IMR-90 (cell line): ENCODE data around the gene TMEM161A. TPM values are rescaled to one million over a fixed set of nuclear protein-coding genes. Genes with fewer than 3 reads are reported as not detected.

Experiments
- ATAC-seq: fragments of 200-7000 bp; cut with Tn5 transposase; 2 replicates; pipeline ENCODE4 v1.9.1; 2020; ENCODE audit warnings: low read depth, mild to moderate bottlenecking, moderate library complexity
- BruUV-seq: library from RNA; stranded (reverse); fragments of 400-500 nt; replicated peaks from 2 replicates; lab custom pipeline; 2021; lab: Mats Ljungman, UMichigan
- CTCF ChIA-PET: fragments of 300-600 bp; formaldehyde crosslinking; extraction: SDS; loops from one replicate; lab custom pipeline; 2021; ENCODE audit warnings: antibody characterized with exemption; lab: Yijun Ruan, JAX
- POLR2A ChIA-PET: fragments of 300-600 bp; sonication (Branson Sonifier 250); formaldehyde crosslinking; loops from one replicate; lab custom pipeline; 2022; ENCODE audit warnings: antibody characterized with exemption; ENCODE audit not compliant: unreplicated experiment; lab: Charles Lee
- DNase-seq: peaks from one replicate; pipeline ENCODE4 v3.0.0; 2013
- H2AFZ ChIP-seq: replicated peaks from 2 replicates; pipeline ENCODE3; 2013; ENCODE audit warnings: low read length, mild to moderate bottlenecking; ENCODE audit not compliant: poor library complexity
- H2AK5ac ChIP-seq: 2 replicates; pipeline ENCODE4 v1.6.1; 2013; ENCODE audit warnings: low read depth, low read length, inconsistent platforms
- H2AK9ac ChIP-seq: replicated peaks from 2 replicates; pipeline ENCODE3; 2013; ENCODE audit warnings: mild to moderate bottlenecking, low read depth, low read length, moderate library complexity; ENCODE audit not compliant: poor library complexity
- H2BK120ac ChIP-seq: 2 replicates; pipeline ENCODE4 v1.6.1; 2013; ENCODE audit warnings: low read depth, low read length, inconsistent platforms
- H2BK15ac ChIP-seq: 3 replicates; pipeline ENCODE4 v1.6.1; 2013; ENCODE audit warnings: low read depth, low read length, inconsistent platforms
- H2BK20ac ChIP-seq: 2 replicates; pipeline ENCODE4 v1.6.1; 2013; ENCODE audit warnings: low read depth, mild to moderate bottlenecking, inconsistent platforms, low read length, moderate library complexity
- H2BK5ac ChIP-seq: 2 replicates; pipeline ENCODE4 v1.6.1; 2013; ENCODE audit warnings: mild to moderate bottlenecking, low read depth, low read length, inconsistent platforms; ENCODE audit not compliant: poor library complexity, severe bottlenecking
- H3K14ac ChIP-seq: replicated peaks from 2 replicates; pipeline ENCODE4 v1.6.1; 2013; ENCODE audit warnings: low read depth, low read length, inconsistent platforms
- H3K18ac ChIP-seq: 2 replicates; pipeline ENCODE4 v1.6.1; 2013; ENCODE audit warnings: low read depth, low read length, control low read depth
- H3K23ac ChIP-seq: 2 replicates; pipeline ENCODE4 v1.6.1; 2013; ENCODE audit warnings: low read depth, low read length, inconsistent platforms
- H3K27ac ChIP-seq: 2 replicates; pipeline ENCODE4 v1.5.1; 2013; ENCODE audit warnings: mild to moderate bottlenecking, control low read depth, low read length; ENCODE audit not compliant: insufficient read depth
- H3K27me3 ChIP-seq: 2 replicates; pipeline ENCODE4 v1.6.1; 2013; ENCODE audit warnings: low read length; ENCODE audit not compliant: control insufficient read depth, insufficient read depth
- H3K36me3 ChIP-seq: 2 replicates; pipeline ENCODE4 v1.6.1; 2013; ENCODE audit warnings: low read length, mixed read lengths; ENCODE audit not compliant: control insufficient read depth, insufficient read depth
- H3K4ac ChIP-seq: 2 replicates; pipeline ENCODE4 v1.6.1; 2013; ENCODE audit warnings: low read depth, low read length, inconsistent platforms
- H3K4me1 ChIP-seq: 2 replicates; pipeline ENCODE4 v1.6.1; 2013; ENCODE audit warnings: low read length, mixed read lengths; ENCODE audit not compliant: control insufficient read depth, insufficient read depth
- H3K4me2 ChIP-seq: 2 replicates; pipeline ENCODE4 v1.6.1; 2013; ENCODE audit warnings: low read depth, mild to moderate bottlenecking, control low read depth, low read length, moderate library complexity
- H3K4me3 ChIP-seq: 2 replicates; pipeline ENCODE4 v1.5.1; 2013; ENCODE audit warnings: low read depth, mild to moderate bottlenecking, control low read depth, low read length, moderate library complexity; ENCODE audit not compliant: insufficient read depth
- H3K56ac ChIP-seq: 2 replicates; pipeline ENCODE4 v1.6.1; 2013; ENCODE audit warnings: low read length, inconsistent platforms; ENCODE audit not compliant: insufficient read depth; ENCODE audit errors: extremely low read depth
- H3K79me1 ChIP-seq, 2 experiments: 2 replicates each; pipeline ENCODE4 v1.6.1; 2013; ENCODE audit warnings: low read length in 2 of 2, inconsistent platforms in 1 of 2, low read depth in 1 of 2
- H3K9ac ChIP-seq: 2 replicates; pipeline ENCODE4 v1.6.1; 2013; ENCODE audit warnings: low read depth, low read length, control low read depth
- H3K9me1 ChIP-seq: 2 replicates; pipeline ENCODE4 v1.6.1; 2013; ENCODE audit warnings: low read length, inconsistent platforms; ENCODE audit not compliant: insufficient read depth
- H3K9me3 ChIP-seq: 2 replicates; pipeline ENCODE4 v1.6.1; 2013; ENCODE audit warnings: low read length; ENCODE audit not compliant: control insufficient read depth, insufficient read depth
- H4K20me1 ChIP-seq: 2 replicates; pipeline ENCODE4 v1.6.1; 2013; ENCODE audit warnings: low read length, inconsistent platforms; ENCODE audit not compliant: insufficient read depth
- H4K5ac ChIP-seq: 2 replicates; pipeline ENCODE4 v1.6.1; 2013; ENCODE audit warnings: mild to moderate bottlenecking, low read depth, low read length, control low read depth
- H4K8ac ChIP-seq, 2 experiments: 2 replicates each; pipeline ENCODE4 v1.6.1; 2013; ENCODE audit warnings: low read depth in 2 of 2, low read length in 2 of 2, control low read depth in 1 of 2, inconsistent platforms in 1 of 2
- H4K91ac ChIP-seq: 2 replicates; pipeline ENCODE4 v1.6.1; 2013; ENCODE audit warnings: low read depth, low read length, inconsistent platforms; ENCODE audit not compliant: insufficient read depth
- BHLHE40 ChIP-seq: fragments of 150-350 bp; IDR thresholded peaks from 2 replicates; pipeline ENCODE4 v1.6.1; 2016; ENCODE audit warnings: mild to moderate bottlenecking, low read depth, low read length
- CEBPB ChIP-seq: IDR thresholded peaks from 2 replicates; pipeline ENCODE4 v1.6.1; 2012; ENCODE audit warnings: low read depth, low read length, improper control_type of control experiment
- CHD1 ChIP-seq: IDR thresholded peaks from 2 replicates; pipeline ENCODE4 v1.6.1; 2012; ENCODE audit warnings: low read depth, low read length, improper control_type of control experiment
- FOS ChIP-seq: fragments of 150-350 bp; IDR thresholded peaks from 2 replicates; pipeline ENCODE4 v1.6.1; 2016; ENCODE audit warnings: low read depth, low read length
- MAFK ChIP-seq: IDR thresholded peaks from 2 replicates; pipeline ENCODE4 v1.6.1; 2012; ENCODE audit warnings: low read depth, low read length, improper control_type of control experiment
- MXI1 ChIP-seq: IDR thresholded peaks from 2 replicates; pipeline ENCODE4 v1.6.1; 2012; ENCODE audit warnings: low read depth, mild to moderate bottlenecking, low read length, moderate library complexity, borderline replicate concordance
- NFE2L2 ChIP-seq: fragments of 150-350 bp; IDR thresholded peaks from 2 replicates; pipeline ENCODE4 v1.6.1; 2016; ENCODE audit warnings: low read depth, mild to moderate bottlenecking, low read length
- POLR2A ChIP-seq: IDR thresholded peaks from 2 replicates; pipeline ENCODE4 v1.6.1; 2012; ENCODE audit warnings: mild to moderate bottlenecking, low read depth, low read length
- RAD21 ChIP-seq: IDR thresholded peaks from 2 replicates; pipeline ENCODE4 v1.6.1; 2012; ENCODE audit warnings: low read length, improper control_type of control experiment
- RCOR1 ChIP-seq: IDR thresholded peaks from 2 replicates; pipeline ENCODE4 v1.6.1; 2012; ENCODE audit warnings: mild to moderate bottlenecking, low read length, improper control_type of control experiment; ENCODE audit not compliant: insufficient replicate concordance
- RFX5 ChIP-seq: IDR thresholded peaks from 2 replicates; pipeline ENCODE4 v1.8.0; 2012; ENCODE audit warnings: low read depth, mild to moderate bottlenecking, low read length, moderate library complexity
- SMC3 ChIP-seq: fragments of 150-350 bp; IDR thresholded peaks from 2 replicates; pipeline ENCODE4 v1.6.1; 2016; ENCODE audit warnings: low read depth, mild to moderate bottlenecking, antibody characterized with exemption, low read length, moderate library complexity
- WGBS, 2 experiments: methylation state at CpG; one replicate each; pipeline versions ENCODE4 v1.1.5 to v1.1.7; 2013; ENCODE audit warnings: missing lambda C conversion rate in 2 of 2; ENCODE audit not compliant: insufficient read length in 1 of 2; ENCODE audit errors: extremely low coverage in 2 of 2; 5-methylcytosine and 5-hydroxymethylcytosine counted together
- dilution Hi-C: fragments of 300-500 bp; cut with HindIII; formaldehyde crosslinking; loops from one replicate; pipeline ENCODE4 v1.14.3; 2018; ENCODE audit warnings: low sequenced_read_pairs; ENCODE audit not compliant: unreplicated experiment
- in situ Hi-C: fragments of 300-500 bp; cut with MboI; formaldehyde crosslinking; loops from 3 replicates; pipeline ENCODE4 v1.14.3; 2019; ENCODE audit warnings: low sequenced_read_pairs, inconsistent platforms, mixed read lengths
- intact Hi-C: fragments of 100-400 bp; cut with micrococcal nuclease; formaldehyde crosslinking; loops from 2 replicates; pipeline ENCODE4 v1.10.0; 2022
- polyA plus RNA-seq, 3 experiments: library from polyadenylated mRNA; depleted of rRNA; stranded (reverse); fragments of >200 nt; gene quantifications; 2 replicates each; pipeline ENCODE4 v1.2.3, GENCODE V29; 2012; ENCODE audit warnings: low replicate concordance in 1 of 3
- total RNA-seq: library from RNA; depleted of rRNA; stranded (reverse); fragments of >200 nt; gene quantifications from 2 replicates; pipeline ENCODE4 v1.2.3, GENCODE V29; 2012
- TF ChIP-seq, protein P1 (sequence below): fragments of 150-350 bp; IDR thresholded peaks from 2 replicates; pipeline ENCODE4 v1.6.1; 2017; ENCODE audit warnings: mild to moderate bottlenecking, antibody characterized with exemption, low read length, low read depth

TMEM161A gene
- total and polyA plus RNA-seq, 2 of the 4 experiments (the other 2 are of a cell fraction) = 11.1 to 34.8 TPM

DNA sequence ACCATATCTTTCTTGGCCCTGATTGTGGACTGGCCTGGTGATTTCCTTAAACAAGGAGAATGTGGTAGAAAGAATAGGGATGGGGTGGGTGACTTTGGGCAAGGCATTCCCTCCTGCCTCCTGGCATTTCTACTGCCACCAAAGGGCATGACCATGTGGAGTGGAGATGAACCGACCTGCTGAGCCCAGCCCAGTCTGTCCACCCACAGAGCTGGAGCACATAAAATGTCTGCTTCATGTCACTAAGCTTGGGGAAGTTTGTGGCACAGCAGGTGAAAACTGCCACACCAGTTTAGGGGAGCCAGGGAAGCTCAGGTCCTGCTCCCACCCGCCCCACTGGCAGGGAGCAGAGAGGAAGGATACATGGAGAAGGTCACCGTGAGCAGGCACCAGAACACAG lies 6.3 kb downstream of the TMEM161A start:
- no TSS peak for BruUV-seq
- intact Hi-C loops = no loop called here

More for the DNA sequence above, 6.3 kb downstream of the TMEM161A start:
- Histone ChIP-seq H3K18ac (no peak overlapping the region), H2AK5ac (no peak overlapping the region), H3K4me2 (no peak overlapping the region), H3K56ac (no peak overlapping the region), H4K5ac (no peak overlapping the region), H3K36me3 (peaks cover 6% of the 10 kb centered on the region), H2BK15ac (no peak overlapping the region), H3K79me1 (peaks cover under 1 to 12% of the 10 kb centered on the region in 2 experiments; a peak in 3 of 4 replicates), H2BK5ac (no peak overlapping the region), H3K27me3 (no peaks in the 10 kb centered on the region), H3K9ac (no peak overlapping the region), H3K23ac (no peak overlapping the region), H2BK20ac (no peak overlapping the region), H3K4me1 (no peaks in the 10 kb centered on the region; the same call in 1 of the 2 replicates), H3K9me3 (peaks cover 11% of the 10 kb centered on the region), H3K14ac (no peak overlapping the region), H3K4me3 (no peak overlapping the region), H4K91ac (no peak overlapping the region), H4K20me1 (peaks cover 7% of the 10 kb centered on the region), H3K27ac (no peak overlapping the region), H3K4ac (no peak overlapping the region), H2AK9ac (no peak overlapping the region), H2BK120ac (no peak overlapping the region), H3K9me1 (no peaks in the 10 kb centered on the region), H2AFZ (no peak overlapping the region), H4K8ac (no peak overlapping the region)
- in situ Hi-C loops (no loop called here), dilution Hi-C loops (no loop called here)
- no peak for TF ChIP-seq FOS
- TF ChIP-seq, protein P1, sequence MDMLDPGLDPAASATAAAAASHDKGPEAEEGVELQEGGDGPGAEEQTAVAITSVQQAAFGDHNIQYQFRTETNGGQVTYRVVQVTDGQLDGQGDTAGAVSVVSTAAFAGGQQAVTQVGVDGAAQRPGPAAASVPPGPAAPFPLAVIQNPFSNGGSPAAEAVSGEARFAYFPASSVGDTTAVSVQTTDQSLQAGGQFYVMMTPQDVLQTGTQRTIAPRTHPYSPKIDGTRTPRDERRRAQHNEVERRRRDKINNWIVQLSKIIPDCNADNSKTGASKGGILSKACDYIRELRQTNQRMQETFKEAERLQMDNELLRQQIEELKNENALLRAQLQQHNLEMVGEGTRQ = no peak
- no peak for TF ChIP-seq MAFK
- no peak for TF ChIP-seq POLR2A
- no peak for TF ChIP-seq MXI1
- no peak for TF ChIP-seq RCOR1
- TF ChIP-seq RAD21 = no peak
- TF ChIP-seq BHLHE40 = no peak
- no peak for TF ChIP-seq CHD1
- TF ChIP-seq SMC3 = no peak
- TF ChIP-seq RFX5 = no peak
- TF ChIP-seq CEBPB = no peak
- no peak for TF ChIP-seq NFE2L2
- DNase-seq = no peak
- ChIA-PET POLR2A (no interaction called here), CTCF (no interaction called here)
- WGBS, 2 experiments = no CpG with 5 or more reads among the region's 3 CpGs
- ATAC-seq = no peak
